Mononuclear cell (primary cell): Measurements from ENCODE around the gene TMEM45B. TPM values are rescaled to one million over a fixed set of nuclear protein-coding genes. Genes with fewer than 3 reads are reported as not detected.

Experiments
- H3K27me3 ChIP-seq: 2 replicates; pipeline ENCODE4 v1.6.0; 2011; ENCODE audit warnings: low read length, control low read depth; ENCODE audit not compliant: insufficient read depth
- H3K4me1 ChIP-seq: 2 replicates; pipeline ENCODE4 v1.5.1; 2011; ENCODE audit warnings: mild to moderate bottlenecking, low read length, control low read depth; ENCODE audit not compliant: insufficient read depth
- H3K4me3 ChIP-seq: 2 replicates; pipeline ENCODE4 v1.5.1; 2011; ENCODE audit warnings: mild to moderate bottlenecking, low read length, moderate library complexity
- H3K9me3 ChIP-seq: 2 replicates; pipeline ENCODE4 v1.5.1; 2011; ENCODE audit warnings: low read depth, mild to moderate bottlenecking, control low read depth, low read length
- total RNA-seq: library from RNA; depleted of rRNA; stranded (reverse); fragments of >200 nt; gene quantifications from one replicate; pipeline ENCODE4 v1.2.3, GENCODE V29; 2012

The TMEM45B gene
- total RNA-seq, 1 donor = 3.5 TPM

- Histone ChIP-seq H3K9me3 (no peaks in the 10 kb centered on the region), H3K4me3 (peak within 1 kb of the TSS; percentile 84), H3K27me3 (no peaks in the 10 kb centered on the region), H3K4me1 (peaks cover 21% of the 10 kb centered on the region)
These were observed 79.7 kb downstream of the TMEM45B start, which contains the start of gene NFRKB for GRCh38 chr11:129895126-129896041. Gene NFRKB, minus strand, starts transcription at chr11:129895578. Its CDS starts 2,729 bp downstream, at chr11:129892849.

GRCh38 chr11:129896062-129896461, 80.4 kb downstream of the TMEM45B start:
- Histone ChIP-seq H3K4me1 (peaks cover 21% of the 10 kb centered on the region), H3K9me3 (no peaks in the 10 kb centered on the region), H3K4me3 (peak overlapping the region; percentile 84), H3K27me3 (no peaks in the 10 kb centered on the region)

GRCh38 chr11:129905402-129905801, 89.8 kb downstream of the TMEM45B start:
- no peak overlapping the region for H3K4me3 ChIP-seq
- no peaks in the 10 kb centered on the region for H3K27me3 ChIP-seq
- H3K4me1 ChIP-seq = no peaks in the 10 kb centered on the region
- H3K9me3 ChIP-seq = no peaks in the 10 kb centered on the region

Other genes with a start within 250 kb of the TMEM45B start
- 38.0 TPM for gene NFRKB, start 79.7 kb downstream of the TMEM45B start, total RNA-seq
- gene PRDM10, start 187.0 kb downstream of the TMEM45B start, total RNA-seq = 7.6 TPM